A673 (cell line): ENCODE measurements around the gene GPS1. TPM values are rescaled to one million over a fixed set of nuclear protein-coding genes. Genes with fewer than 3 reads are reported as not detected.

ENCODE experiments used
- BruUV-seq: library from RNA; stranded (reverse); fragments of 400-500 nt; replicated peaks from 2 replicates; lab custom pipeline; 2021; lab: Mats Ljungman, UMichigan
- CTCF ChIA-PET: fragments of 300-600 bp; sonication (Branson Sonifier 250); formaldehyde crosslinking; loops from one replicate; lab custom pipeline; 2022; ENCODE audit warnings: antibody characterized with exemption; lab: Charles Lee
- POLR2A ChIA-PET: fragments of 300-600 bp; sonication (Branson Sonifier 250); formaldehyde crosslinking; loops from one replicate; lab custom pipeline; 2022; ENCODE audit warnings: antibody characterized with exemption; ENCODE audit not compliant: low non-redundant PET; lab: Charles Lee
- DNase-seq: peaks from one replicate; pipeline ENCODE4 v3.0.0-alpha.2; 2015; ENCODE audit warnings: low spot score
- H3K27ac ChIP-seq: fragments of 200-600 bp; sonication (generic); 2 replicates; pipeline ENCODE4 v1.5.1; 2016; ENCODE audit warnings: mixed run types, low read depth, mild to moderate bottlenecking, mixed read lengths, antibody characterized with exemption, low read length; ENCODE audit not compliant: poor library complexity, severe bottlenecking
- H3K27me3 ChIP-seq: fragments of 200-600 bp; sonication (generic); replicated peaks from 2 replicates; pipeline ENCODE4 v1.6.1; 2017; ENCODE audit warnings: mixed run types, low read depth, mild to moderate bottlenecking, mixed read lengths, antibody characterized with exemption, low read length; ENCODE audit not compliant: insufficient read depth, poor library complexity
- H3K36me3 ChIP-seq: fragments of 200-600 bp; sonication (generic); 2 replicates; pipeline ENCODE4 v1.6.1; 2016; ENCODE audit warnings: mixed run types, mild to moderate bottlenecking, mixed read lengths, antibody characterized with exemption, low read length; ENCODE audit not compliant: insufficient read depth, poor library complexity, severe bottlenecking
- H3K4me1 ChIP-seq: fragments of 200-600 bp; sonication (generic); 2 replicates; pipeline ENCODE4 v1.6.1; 2017; ENCODE audit warnings: mixed run types, mild to moderate bottlenecking, mixed read lengths, antibody characterized with exemption, low read length; ENCODE audit not compliant: insufficient read depth, poor library complexity, severe bottlenecking
- H3K4me3 ChIP-seq: fragments of 200-600 bp; sonication (generic); 2 replicates; pipeline ENCODE4 v1.5.1; 2016; ENCODE audit warnings: low read depth, mixed run types, mild to moderate bottlenecking, mixed read lengths, low read length; ENCODE audit not compliant: poor library complexity, severe bottlenecking
- H3K9me3 ChIP-seq: fragments of 200-600 bp; sonication (generic); 2 replicates; pipeline ENCODE4 v1.6.1; 2016; ENCODE audit warnings: mixed run types, low read depth, mild to moderate bottlenecking, mixed read lengths, antibody characterized with exemption, low read length; ENCODE audit not compliant: poor library complexity, severe bottlenecking
- CTCF ChIP-seq: fragments of 300-800, 200-600 bp; sonication (generic); conservative IDR thresholded peaks from 2 replicates; pipeline ENCODE4 v1.5.1; 2017; ENCODE audit warnings: low read depth, mild to moderate bottlenecking, antibody characterized with exemption, low read length, moderate library complexity, mixed read lengths
- EZH2 ChIP-seq: fragments of 200-600 bp; sonication (generic); IDR thresholded peaks from 2 replicates; pipeline ENCODE4 v1.6.1; 2017; ENCODE audit warnings: borderline replicate concordance, low read depth, mild to moderate bottlenecking, mixed read lengths, antibody characterized with exemption, low read length; ENCODE audit not compliant: poor library complexity, severe bottlenecking
- intact Hi-C: fragments of 100-400 bp; cut with micrococcal nuclease; formaldehyde crosslinking; loops from one replicate; pipeline ENCODE4 v1.10.0; 2022; ENCODE audit not compliant: unreplicated experiment
- total RNA-seq: library from RNA; stranded (reverse); gene quantifications from 2 replicates; pipeline ENCODE4 v1.2.3, GENCODE V29; 2021

GPS1 gene
- total RNA-seq, 1 experiment from 2014 or later, result 162 TPM

GRCh38 chr17:82011617-82012187 lies 40.0 kb upstream of the GPS1 start:
- BruUV-seq, result no TSS peak
- H3K4me1 ChIP-seq, result peaks cover 13% of the 10 kb centered on the region
- CTCF ChIA-PET, result no interaction called here
- DNase-seq, result no peak
- no peak overlapping the region for H3K4me3 ChIP-seq
- H3K9me3 ChIP-seq, result no peaks in the 10 kb centered on the region
- POLR2A ChIA-PET, result no interaction called here
- no peaks in the 10 kb centered on the region for H3K36me3 ChIP-seq
- H3K27ac ChIP-seq, result no peak overlapping the region
- H3K27me3 ChIP-seq, result no peaks in the 10 kb centered on the region
- intact Hi-C loops, result no loop called here
- no peak for TF ChIP-seq EZH2
- no peak for TF ChIP-seq CTCF

GRCh38 chr17:82012261-82012639 lies 39.4 kb upstream of the GPS1 start:
- intact Hi-C loops, result no loop called here
- H3K27ac ChIP-seq, result no peak overlapping the region

GRCh38 chr17:82012640-82013295 lies 38.9 kb upstream of the GPS1 start:
- Histone ChIP-seq H3K36me3 (no peaks in the 10 kb centered on the region), H3K4me1 (peaks cover 13% of the 10 kb centered on the region), H3K4me3 (no peak overlapping the region), H3K27me3 (no peaks in the 10 kb centered on the region), H3K27ac (no peak overlapping the region), H3K9me3 (no peaks in the 10 kb centered on the region)
- no TSS peak for BruUV-seq
- no peak for DNase-seq
- ChIA-PET CTCF (interaction anchor here (0.6 to 0.7 kb wide), 2 partner anchors 13 to 191 kb away, joined by 3 read pairs; no protein-coding TSS in a partner anchor), POLR2A (no interaction called here)
- intact Hi-C loops, result no loop called here
- TF ChIP-seq CTCF, result no peak

More at GRCh38 chr17:82012261-82012639, 39.4 kb upstream of the GPS1 start:
- ChIA-PET CTCF (no interaction called here), POLR2A (no interaction called here)
- Histone ChIP-seq H3K27me3 (no peaks in the 10 kb centered on the region), H3K4me3 (no peak overlapping the region), H3K36me3 (no peaks in the 10 kb centered on the region), H3K4me1 (peaks cover 13% of the 10 kb centered on the region), H3K9me3 (no peaks in the 10 kb centered on the region)
- no peak for TF ChIP-seq CTCF
- TF ChIP-seq EZH2, result no peak
- DNase-seq, result no peak
- BruUV-seq, result no TSS peak
